Endothelial cell of umbilical vein (primary cell): ENCODE results near the gene UST. TPM values are rescaled to one million over a fixed set of nuclear protein-coding genes. Genes with fewer than 3 reads are reported as not detected.

Experiments
- BruUV-seq: library from RNA; stranded (reverse); fragments of 400-500 nt; replicated peaks from 2 replicates; lab custom pipeline; 2021; lab: Mats Ljungman, UMichigan
- CTCF ChIA-PET: fragments of 300-600, 350-600 bp; sonication (Branson Sonifier 250); formaldehyde crosslinking; loops from one replicate; lab custom pipeline; 2021; ENCODE audit warnings: antibody characterized with exemption, inconsistent platforms; lab: Charles Lee
- POLR2A ChIA-PET: fragments of 300-600, 350-600 bp; sonication (Branson Sonifier 250); formaldehyde crosslinking; loops from one replicate; lab custom pipeline; 2021; ENCODE audit warnings: antibody characterized with exemption, inconsistent platforms; lab: Charles Lee
- DNase-seq: peaks from one replicate; pipeline ENCODE4 v3.0.0-alpha.2; 2011; ENCODE audit warnings: low read depth, low spot score
- FAIRE-seq: peaks from 2 replicates; lab custom pipeline; 2011; peaks lifted over from hg19 to GRCh38; lab: Jason Lieb, UNC
- H2AFZ ChIP-seq: 2 replicates; pipeline ENCODE4 v1.6.0; 2012; ENCODE audit warnings: low read depth, low read length, control low read depth, inconsistent platforms
- H3K27ac ChIP-seq: 2 replicates; pipeline ENCODE4 v1.5.1; 2011; ENCODE audit warnings: low read depth, mild to moderate bottlenecking, control low read depth, low read length, moderate library complexity; ENCODE audit not compliant: insufficient read depth
- H3K27me3 ChIP-seq, 2 experiments: 2 replicates each; pipeline versions ENCODE4 v1.6.0 to v1.6.1; 2011; ENCODE audit warnings: low read length in 2 of 2, mixed read lengths in 1 of 2; ENCODE audit not compliant: control insufficient read depth in 2 of 2, insufficient read depth in 2 of 2
- H3K36me3 ChIP-seq, 2 experiments: 2 replicates in 1 of 2; 3 replicates in 1 of 2; pipeline ENCODE4 v1.5.1; 2011; ENCODE audit warnings: low read length in 2 of 2, mild to moderate bottlenecking in 1 of 2, moderate library complexity in 1 of 2; ENCODE audit not compliant: control insufficient read depth in 2 of 2, insufficient read depth in 2 of 2; ENCODE audit errors: extremely low read depth in 1 of 2
- H3K4me1 ChIP-seq: 3 replicates; pipeline ENCODE4 v1.5.1; 2011; ENCODE audit warnings: mild to moderate bottlenecking, low read length; ENCODE audit not compliant: control insufficient read depth, insufficient read depth; ENCODE audit errors: extremely low read depth
- H3K4me2 ChIP-seq: 2 replicates; pipeline ENCODE4 v1.6.1; 2011; ENCODE audit warnings: low read length, control low read depth, mixed read lengths; ENCODE audit not compliant: insufficient read depth
- H3K4me3 ChIP-seq, 3 experiments: fragments of 200-600 bp in 1 of 3; sonication (generic), shearing (Covaris generic) in 1 of 3; replicated peaks in 1 of 3; 2 replicates each; pipeline ENCODE4 v1.5.1; 2011 to 2016; ENCODE audit warnings: control low read depth in 3 of 3, low read length in 3 of 3, mild to moderate bottlenecking in 2 of 3, inconsistent platforms in 1 of 3, low read depth in 1 of 3, moderate library complexity in 1 of 3; ENCODE audit not compliant: insufficient read depth in 1 of 3
- H3K79me2 ChIP-seq: 2 replicates; pipeline ENCODE4 v1.6.0; 2012; ENCODE audit warnings: low read length, inconsistent platforms; ENCODE audit not compliant: control insufficient read depth, insufficient read depth
- H3K9ac ChIP-seq: replicated peaks from 2 replicates; pipeline ENCODE3; 2011; ENCODE audit warnings: low read length, control low read depth; ENCODE audit not compliant: insufficient read depth; ENCODE audit errors: extremely low read depth
- H3K9me1 ChIP-seq: replicated peaks from 3 replicates; pipeline ENCODE4 v1.6.0; 2011; ENCODE audit warnings: mild to moderate bottlenecking, low read length; ENCODE audit not compliant: control insufficient read depth, insufficient read depth; ENCODE audit errors: extremely low read depth
- H3K9me3 ChIP-seq: replicated peaks from 2 replicates; pipeline ENCODE4 v1.5.1; 2012; ENCODE audit warnings: low read length, inconsistent platforms; ENCODE audit not compliant: control insufficient read depth, insufficient read depth
- H4K20me1 ChIP-seq: replicated peaks from 2 replicates; pipeline ENCODE3; 2011; ENCODE audit warnings: mild to moderate bottlenecking, low read length; ENCODE audit not compliant: control insufficient read depth, insufficient read depth; ENCODE audit errors: extremely low read depth
- EZH2 ChIP-seq: IDR thresholded peaks from 2 replicates; pipeline ENCODE4 v1.6.1; 2012; ENCODE audit warnings: borderline replicate concordance, low read depth, mild to moderate bottlenecking, moderate library complexity, low read length, inconsistent platforms; ENCODE audit not compliant: severe bottlenecking
- FOS ChIP-seq: IDR thresholded peaks from 2 replicates; pipeline ENCODE4 v1.6.1; 2011; ENCODE audit warnings: mild to moderate bottlenecking, low read length, moderate library complexity, borderline replicate concordance; ENCODE audit not compliant: insufficient read depth
- GATA2 ChIP-seq: IDR thresholded peaks from 2 replicates; pipeline ENCODE4 v1.7.0; 2011; ENCODE audit warnings: low read depth, mild to moderate bottlenecking, moderate library complexity, mixed read lengths, low read length; ENCODE audit not compliant: insufficient read length, insufficient read depth
- JUN ChIP-seq: IDR thresholded peaks from 2 replicates; pipeline ENCODE4 v1.6.1; 2011; ENCODE audit warnings: borderline replicate concordance, low read depth; ENCODE audit not compliant: insufficient read length, insufficient read depth
- MYC ChIP-seq: IDR thresholded peaks from one replicate; pipeline ENCODE4 v1.6.1; 2011; ENCODE audit warnings: mild to moderate bottlenecking, low read depth, low read length
- POLR2A ChIP-seq: IDR thresholded peaks from 2 replicates; pipeline ENCODE4 v1.6.1; 2012; ENCODE audit warnings: low read depth, mild to moderate bottlenecking, control low read depth, low read length
- POLR2AphosphoS5 ChIP-seq: IDR thresholded peaks from 2 replicates; pipeline ENCODE4 v1.6.1; 2012; ENCODE audit warnings: low read depth, mild to moderate bottlenecking, control low read depth, low read length, moderate library complexity; ENCODE audit not compliant: insufficient read depth
- dilution Hi-C: fragments of 300-500 bp; cut with MboI; formaldehyde crosslinking; loops from one replicate; pipeline ENCODE4 v1.15.0; 2019; ENCODE audit warnings: low sequenced_read_pairs; ENCODE audit not compliant: extremely low pct_ligation_motif_present
- intact Hi-C: fragments of 100-400 bp; cut with micrococcal nuclease; formaldehyde crosslinking; loops from one replicate; pipeline ENCODE4 v1.10.0; 2022
- polyA plus RNA-seq, 4 experiments: library from polyadenylated mRNA; depleted of rRNA in 3 of 4; stranded (reverse) in 3 of 4; unstranded in 1 of 4; fragments of >200 nt; gene quantifications; 2 replicates each; pipeline versions ENCODE4 v1.2.1 to v1.2.3, GENCODE V29; 2011 to 2012; ENCODE audit warnings: missing spikeins in 1 of 4
- total RNA-seq: library from RNA; stranded (reverse); gene quantifications from 2 replicates; pipeline ENCODE4 v1.2.3, GENCODE V29; 2021
- TF ChIP-seq, protein P1 (sequence below): IDR thresholded peaks from 2 replicates; pipeline ENCODE4 v1.6.1; 2011; ENCODE audit not compliant: insufficient read depth, insufficient read length
- TF ChIP-seq, protein P2 (sequence below), 2 donors: IDR thresholded peaks; 1 replicate in 1 of 2; 2 replicates in 1 of 2; pipeline ENCODE4 v1.5.1; 2011; ENCODE audit warnings: low read length in 2 of 2, mild to moderate bottlenecking in 2 of 2, moderate library complexity in 2 of 2, control low read depth in 1 of 2, inconsistent platforms in 1 of 2, low read depth in 1 of 2; ENCODE audit not compliant: insufficient read depth in 1 of 2; ENCODE audit errors: extremely low read depth in 1 of 2

UST gene
- total and polyA plus RNA-seq, 2 donors (not counting 3 experiments of a cell fraction or from before 2014, with no cell fraction given): 0.26 to 0.84 TPM

DNA sequence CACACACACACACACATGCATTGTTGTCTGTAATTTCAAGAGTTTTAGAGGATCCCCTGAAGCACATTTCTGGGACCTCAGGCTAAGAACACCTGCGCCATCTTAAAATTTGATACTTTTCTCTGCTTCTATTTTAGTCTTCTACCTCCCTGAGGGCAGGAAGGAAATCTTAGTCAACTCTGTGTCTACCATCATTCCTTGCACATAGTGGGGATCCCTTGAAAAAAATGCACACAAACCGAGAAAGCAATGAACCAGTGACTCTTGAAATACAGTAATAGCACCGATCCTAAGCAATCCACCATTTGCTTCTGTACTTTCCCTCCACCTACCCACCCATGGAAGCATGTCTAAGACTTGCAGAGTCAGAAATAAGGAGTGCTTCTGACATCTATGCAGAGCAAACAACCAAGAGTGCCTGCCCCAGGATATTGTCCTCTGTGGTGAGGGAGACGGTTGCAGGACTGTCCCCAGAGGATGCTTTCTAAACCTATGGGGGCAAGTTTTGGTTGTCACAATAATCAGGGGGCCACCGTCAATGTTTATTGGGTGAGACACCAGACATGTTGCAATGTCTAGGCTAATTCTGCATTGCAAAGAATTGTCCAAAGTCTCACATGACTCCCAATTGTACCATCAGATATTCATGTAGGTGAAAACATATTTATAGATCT lies 362.7 kb downstream of the UST start:
- no peak for FAIRE-seq
- Histone ChIP-seq H3K79me2 (no peaks in the 10 kb centered on the region), H3K27me3 (no peaks in the 10 kb centered on the region), H3K9me1 (no peaks in the 10 kb centered on the region), H3K4me1 (no peaks in the 10 kb centered on the region), H4K20me1 (no peaks in the 10 kb centered on the region), H3K9ac (no peak overlapping the region), H2AFZ (no peak overlapping the region), H3K4me2 (no peak overlapping the region), H3K4me3 (no peak overlapping the region), H3K36me3 (no peaks in the 10 kb centered on the region), H3K9me3 (no peaks in the 10 kb centered on the region), H3K27ac (no peak overlapping the region)
- TF ChIP-seq JUN: no peak
- TF ChIP-seq GATA2: no peak
- no peak for TF ChIP-seq POLR2A
- TF ChIP-seq FOS: no peak
- TF ChIP-seq, protein P1, sequence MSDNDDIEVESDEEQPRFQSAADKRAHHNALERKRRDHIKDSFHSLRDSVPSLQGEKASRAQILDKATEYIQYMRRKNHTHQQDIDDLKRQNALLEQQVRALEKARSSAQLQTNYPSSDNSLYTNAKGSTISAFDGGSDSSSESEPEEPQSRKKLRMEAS: no peak
- TF ChIP-seq, protein P2, sequence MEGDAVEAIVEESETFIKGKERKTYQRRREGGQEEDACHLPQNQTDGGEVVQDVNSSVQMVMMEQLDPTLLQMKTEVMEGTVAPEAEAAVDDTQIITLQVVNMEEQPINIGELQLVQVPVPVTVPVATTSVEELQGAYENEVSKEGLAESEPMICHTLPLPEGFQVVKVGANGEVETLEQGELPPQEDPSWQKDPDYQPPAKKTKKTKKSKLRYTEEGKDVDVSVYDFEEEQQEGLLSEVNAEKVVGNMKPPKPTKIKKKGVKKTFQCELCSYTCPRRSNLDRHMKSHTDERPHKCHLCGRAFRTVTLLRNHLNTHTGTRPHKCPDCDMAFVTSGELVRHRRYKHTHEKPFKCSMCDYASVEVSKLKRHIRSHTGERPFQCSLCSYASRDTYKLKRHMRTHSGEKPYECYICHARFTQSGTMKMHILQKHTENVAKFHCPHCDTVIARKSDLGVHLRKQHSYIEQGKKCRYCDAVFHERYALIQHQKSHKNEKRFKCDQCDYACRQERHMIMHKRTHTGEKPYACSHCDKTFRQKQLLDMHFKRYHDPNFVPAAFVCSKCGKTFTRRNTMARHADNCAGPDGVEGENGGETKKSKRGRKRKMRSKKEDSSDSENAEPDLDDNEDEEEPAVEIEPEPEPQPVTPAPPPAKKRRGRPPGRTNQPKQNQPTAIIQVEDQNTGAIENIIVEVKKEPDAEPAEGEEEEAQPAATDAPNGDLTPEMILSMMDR (IDR thresholded peaks at IDR 0.05; ENCODE audit: extremely low read depth in 1 of 2, insufficient read depth in 1 of 2, low read depth in 1 of 2, low read length in 2 of 2): no peak
- TF ChIP-seq EZH2: no peak
- no peak for TF ChIP-seq POLR2AphosphoS5
- TF ChIP-seq MYC: no peak
- no TSS peak for BruUV-seq
- CTCF ChIA-PET: no interaction called here
- POLR2A ChIA-PET: no interaction called here
- intact Hi-C loops: no loop called here
- dilution Hi-C loops: no loop called here
- DNase-seq: no peak
